CD4-positive, alpha-beta memory T cell (primary cell): Measurements from ENCODE around the gene DCP2. TPM values are rescaled to one million over a fixed set of nuclear protein-coding genes. Genes with fewer than 3 reads are reported as not detected.

ENCODE experiments used
- CTCF ChIA-PET: fragments of 350-600 bp; sonication (Branson Sonifier 250); formaldehyde crosslinking; loops from one replicate; lab custom pipeline; 2021; ENCODE audit warnings: inconsistent platforms; ENCODE audit not compliant: partially characterized antibody; lab: Charles Lee
- POLR2A ChIA-PET: fragments of 350-600 bp; sonication (Branson Sonifier 250); formaldehyde crosslinking; loops from one replicate; lab custom pipeline; 2021; ENCODE audit not compliant: partially characterized antibody; lab: Charles Lee
- DNase-seq, 5 donors: peaks; one replicate each; pipeline versions ENCODE4 v3.0.0 to v3.0.0-alpha.2; 2020 to 2022; ENCODE audit warnings: mixed read lengths in 1 of 5
- H3K27ac ChIP-seq: one replicate; pipeline ENCODE4 v1.7.0; 2013; ENCODE audit warnings: low read depth, low read length
- H3K27me3 ChIP-seq: 2 replicates; pipeline ENCODE4 v1.7.0; 2013; ENCODE audit warnings: mild to moderate bottlenecking, low read length, moderate library complexity; ENCODE audit not compliant: insufficient read depth
- H3K36me3 ChIP-seq: 2 replicates; pipeline ENCODE4 v1.7.0; 2013; ENCODE audit warnings: mild to moderate bottlenecking, low read length, moderate library complexity; ENCODE audit not compliant: insufficient read depth
- H3K4me1 ChIP-seq: 2 replicates; pipeline ENCODE4 v1.7.0; 2013; ENCODE audit warnings: mild to moderate bottlenecking, low read length, moderate library complexity; ENCODE audit not compliant: insufficient read depth
- H3K4me3 ChIP-seq, 2 donors: one replicate each; pipeline ENCODE4 v1.7.0; 2013; ENCODE audit warnings: low read length in 2 of 2, mild to moderate bottlenecking in 1 of 2
- H3K9me3 ChIP-seq, 2 donors: one replicate each; pipeline ENCODE4 v1.7.0; 2013; ENCODE audit warnings: low read length in 2 of 2, control low read depth in 1 of 2; ENCODE audit not compliant: control insufficient read depth in 1 of 2
- H3K27ac Mint-ChIP-seq, 7 donors: one replicate each; pipeline ENCODE4 v1.8.0; 2020 to 2021; ENCODE audit warnings: mixed read lengths in 7 of 7, mild to moderate bottlenecking in 6 of 7, inconsistent platforms in 3 of 7, moderate library complexity in 3 of 7
- H3K27me3 Mint-ChIP-seq, 2 donors: one replicate each; pipeline ENCODE4 v1.8.0; 2020 to 2021; ENCODE audit warnings: mixed read lengths in 2 of 2
- H3K36me3 Mint-ChIP-seq, 2 donors: one replicate each; pipeline ENCODE4 v1.8.0; 2020 to 2021; ENCODE audit warnings: mixed read lengths in 2 of 2, inconsistent platforms in 1 of 2, mild to moderate bottlenecking in 1 of 2
- H3K4me1 Mint-ChIP-seq, 4 donors: one replicate each; pipeline ENCODE4 v1.8.0; 2020 to 2021; ENCODE audit warnings: mixed read lengths in 4 of 4, mild to moderate bottlenecking in 1 of 4
- H3K4me3 Mint-ChIP-seq, 8 donors: one replicate each; pipeline ENCODE4 v1.8.0; 2020 to 2021; ENCODE audit warnings: mixed read lengths in 8 of 8, mild to moderate bottlenecking in 7 of 8, moderate library complexity in 6 of 8, inconsistent platforms in 3 of 8
- H3K9me3 Mint-ChIP-seq, 8 donors: one replicate each; pipeline ENCODE4 v1.8.0; 2020 to 2021; ENCODE audit warnings: mixed read lengths in 8 of 8, mild to moderate bottlenecking in 5 of 8, inconsistent platforms in 3 of 8, moderate library complexity in 1 of 8
- intact Hi-C: fragments of 100-400 bp; cut with micrococcal nuclease; formaldehyde crosslinking; loops from one replicate; pipeline ENCODE4 v1.15.1; 2023
- polyA plus RNA-seq, 2 donors: library from polyadenylated mRNA; unstranded; fragments of 300-500 nt; fragmentation: Illumina TruSeq; gene quantifications; one replicate each; pipeline ENCODE4 v1.2.3, GENCODE V29; 2021
- total RNA-seq, 2 experiments: library from RNA; stranded (reverse); gene quantifications; one replicate each; pipeline ENCODE4 v1.2.3, GENCODE V29; 2021

Gene DCP2
- total and polyA plus RNA-seq, 4 experiments from 2014 or later, result 54.0 to 123 (median 95.7) TPM

DNA sequence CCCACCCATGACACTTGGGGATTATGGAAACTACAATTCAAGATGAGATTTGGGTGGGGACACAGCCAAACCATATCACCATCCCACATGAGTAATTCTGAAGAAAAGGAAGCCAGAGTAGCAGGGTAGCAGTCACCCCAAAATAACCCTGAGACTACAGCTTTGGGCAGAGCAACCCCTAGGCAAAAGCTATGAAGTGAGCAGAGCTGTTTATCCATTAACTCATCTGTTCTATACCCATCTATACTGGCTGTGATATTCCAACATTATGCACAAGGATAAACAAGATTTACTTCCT lies 42.3 kb upstream of the DCP2 start:
- no peaks in the 10 kb centered on the region for H3K36me3 ChIP-seq
- POLR2A ChIA-PET, result interaction anchor here (1.3 kb wide), 1 partner anchor 73 kb away, joined by 4 read pairs; the partner anchor contains the start of gene SRP19
- no peaks in the 10 kb centered on the region for H3K27me3 ChIP-seq
- Mint-ChIP-seq H3K4me3 (no peak overlapping the region), H3K27me3 (no peaks in the 10 kb centered on the region), H3K36me3 (no peaks in the 10 kb centered on the region), H3K9me3 (no peaks in the 10 kb centered on the region), H3K4me1 (peaks cover 20 to 36% (median 26%) of the 10 kb centered on the region in 4 donors), H3K27ac (no peak overlapping the region)
- CTCF ChIA-PET, result interaction anchor here (1.0 to 1.4 kb wide), 3 partner anchors 10 to 33 kb away, joined by 3 to 7 read pairs (median 4); no protein-coding TSS in a partner anchor
- H3K4me1 ChIP-seq, result peaks cover 27% of the 10 kb centered on the region
- no peak for DNase-seq
- no peaks in the 10 kb centered on the region for H3K9me3 ChIP-seq
- H3K27ac ChIP-seq, result no peak overlapping the region
- no peak overlapping the region for H3K4me3 ChIP-seq
- intact Hi-C loops, result no loop called here

DNA sequence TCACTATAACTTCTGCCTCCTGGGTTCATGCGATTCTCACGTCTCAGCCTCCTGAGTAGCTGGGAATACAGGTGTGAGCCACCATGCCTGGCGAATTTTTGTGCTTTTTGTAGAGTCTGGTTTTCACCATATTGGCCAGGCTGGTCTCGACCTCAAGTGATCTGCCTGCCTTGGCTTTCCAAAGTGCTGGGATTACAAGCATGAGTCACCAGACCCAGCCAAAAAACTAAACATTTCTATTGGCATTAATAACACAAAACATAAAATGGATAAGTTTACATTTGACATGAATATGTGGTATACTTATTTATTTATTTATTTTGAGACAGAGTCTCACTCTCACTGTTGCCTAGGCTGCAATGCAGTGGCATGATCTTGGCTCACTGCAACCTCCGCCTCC lies 40.9 kb upstream of the DCP2 start:
- intact Hi-C loops, result no loop called here
- CTCF ChIA-PET, result no interaction called here
- no peak overlapping the region for H3K4me3 Mint-ChIP-seq

DNA sequence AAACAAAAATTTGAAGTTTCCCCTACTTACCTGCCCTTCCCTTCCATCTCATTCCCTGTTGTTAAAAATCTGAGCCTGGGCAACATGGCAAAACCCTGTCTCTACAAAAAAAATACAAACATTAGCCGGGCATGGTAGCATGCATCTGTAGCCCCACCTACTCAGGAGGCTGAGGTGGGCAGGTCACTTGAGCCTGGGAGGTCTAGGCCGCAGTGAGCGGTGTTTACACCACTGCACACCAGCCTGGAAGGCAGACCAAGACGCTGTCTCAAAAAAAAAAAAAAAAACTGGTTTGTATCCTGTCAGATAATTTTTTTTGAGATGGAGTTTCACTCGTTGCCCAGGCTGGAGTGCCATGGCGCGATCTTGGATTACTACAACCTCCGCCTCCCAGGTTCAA lies 38.3 kb upstream of the DCP2 start:
- Mint-ChIP-seq H3K27me3 (no peaks in the 10 kb centered on the region), H3K9me3 (no peaks in the 10 kb centered on the region), H3K36me3 (no peaks in the 10 kb centered on the region), H3K27ac (no peak overlapping the region), H3K4me1 (peaks cover 0 to 4% (median 2%) of the 10 kb centered on the region in 4 donors), H3K4me3 (no peak overlapping the region)
- intact Hi-C loops, result no loop called here
- ChIA-PET CTCF (no interaction called here), POLR2A (no interaction called here)
- Histone ChIP-seq H3K27me3 (no peaks in the 10 kb centered on the region), H3K36me3 (no peaks in the 10 kb centered on the region), H3K4me3 (no peak overlapping the region), H3K4me1 (no peaks in the 10 kb centered on the region), H3K27ac (no peak overlapping the region), H3K9me3 (no peaks in the 10 kb centered on the region)
- DNase-seq, result no peak

More for the DNA sequence above, 40.9 kb upstream of the DCP2 start:
- peaks cover 13% of the 10 kb centered on the region for H3K4me1 ChIP-seq
- H3K36me3 Mint-ChIP-seq, result no peaks in the 10 kb centered on the region
- DNase-seq, result no peak
- H3K9me3 Mint-ChIP-seq, result no peaks in the 10 kb centered on the region
- H3K27ac Mint-ChIP-seq, result no peak overlapping the region
- no peak overlapping the region for H3K4me3 ChIP-seq
- H3K27ac ChIP-seq, result no peak overlapping the region
- H3K27me3 ChIP-seq, result no peaks in the 10 kb centered on the region
- H3K4me1 Mint-ChIP-seq, result peaks cover 10 to 22% (median 15%) of the 10 kb centered on the region in 4 donors
- no peaks in the 10 kb centered on the region for H3K36me3 ChIP-seq
- POLR2A ChIA-PET, result no interaction called here
- H3K27me3 Mint-ChIP-seq, result no peaks in the 10 kb centered on the region
- H3K9me3 ChIP-seq, result no peaks in the 10 kb centered on the region

DNA sequence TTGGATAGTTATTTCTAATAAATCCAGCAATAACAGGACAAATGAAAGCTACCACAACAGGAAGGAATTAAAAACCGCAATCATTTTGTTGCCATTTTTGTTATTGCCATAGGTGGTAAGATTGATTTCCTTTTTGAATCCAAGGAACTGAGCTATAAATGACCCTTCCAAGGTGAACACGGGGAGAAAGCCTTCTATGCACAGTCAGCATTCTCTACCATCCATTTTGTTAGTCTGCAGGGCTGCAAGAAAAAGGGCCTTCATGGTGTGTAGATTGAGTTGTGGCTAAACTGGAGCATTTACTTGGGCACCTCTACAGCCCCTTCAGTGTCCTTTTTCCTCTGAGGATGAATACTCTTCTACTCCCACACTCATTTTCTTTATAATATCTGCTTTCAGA lies 35.9 kb upstream of the DCP2 start:
- Mint-ChIP-seq H3K36me3 (no peaks in the 10 kb centered on the region), H3K9me3 (no peaks in the 10 kb centered on the region), H3K27me3 (no peaks in the 10 kb centered on the region), H3K4me1 (peaks cover under 1 to 6% (median 4%) of the 10 kb centered on the region in 4 donors), H3K27ac (no peak overlapping the region), H3K4me3 (no peak overlapping the region)
- Histone ChIP-seq H3K36me3 (no peaks in the 10 kb centered on the region), H3K4me3 (no peak overlapping the region), H3K27ac (no peak overlapping the region), H3K4me1 (no peaks in the 10 kb centered on the region), H3K27me3 (no peaks in the 10 kb centered on the region), H3K9me3 (no peaks in the 10 kb centered on the region)
- no peak for DNase-seq
- intact Hi-C loops, result no loop called here
- CTCF ChIA-PET, result interaction anchor here (0.9 to 1.4 kb wide), 3 partner anchors 17 to 26 kb away, joined by 3 to 5 read pairs (median 3); no protein-coding TSS in a partner anchor
- POLR2A ChIA-PET, result no interaction called here

DNA sequence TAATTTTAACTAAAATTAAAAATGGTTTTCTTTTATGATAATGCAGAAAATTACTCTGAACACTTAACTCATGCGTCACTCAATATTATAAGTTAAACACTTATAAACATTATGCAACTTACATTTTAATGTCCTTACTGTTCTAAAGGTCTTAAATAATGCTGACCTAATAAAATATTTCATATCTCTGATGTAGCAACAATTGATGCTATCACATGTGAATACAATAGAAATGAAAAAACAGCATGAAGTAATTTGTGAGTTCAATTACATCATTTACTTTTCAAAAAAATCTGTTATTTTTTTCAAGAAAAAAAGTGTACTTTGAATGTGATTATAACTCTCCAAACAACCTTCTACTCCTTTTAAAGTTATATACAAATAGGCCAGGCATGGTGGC lies 28.1 kb upstream of the DCP2 start:
- Histone ChIP-seq H3K4me1 (peaks cover 10% of the 10 kb centered on the region), H3K27ac (no peak overlapping the region), H3K36me3 (no peaks in the 10 kb centered on the region), H3K9me3 (no peaks in the 10 kb centered on the region), H3K4me3 (no peak overlapping the region), H3K27me3 (no peaks in the 10 kb centered on the region)
- ChIA-PET CTCF (interaction anchor here (1.0 kb wide), 1 partner anchor 47 kb away, joined by 3 read pairs; no protein-coding TSS in a partner anchor), POLR2A (no interaction called here)
- intact Hi-C loops, result no loop called here
- peaks cover 0 to under 1% of the 10 kb centered on the region in 2 donors for H3K27me3 Mint-ChIP-seq
- H3K4me1 Mint-ChIP-seq, result peaks cover 11 to 17% (median 15%) of the 10 kb centered on the region in 4 donors
- H3K36me3 Mint-ChIP-seq, result peaks cover 0 to 2% of the 10 kb centered on the region in 2 donors
- H3K27ac Mint-ChIP-seq, result no peak overlapping the region
- DNase-seq, result no peak
- no peak overlapping the region for H3K4me3 Mint-ChIP-seq
- peaks cover 0 to under 1% (median 0%) of the 10 kb centered on the region in 8 donors for H3K9me3 Mint-ChIP-seq

DNA sequence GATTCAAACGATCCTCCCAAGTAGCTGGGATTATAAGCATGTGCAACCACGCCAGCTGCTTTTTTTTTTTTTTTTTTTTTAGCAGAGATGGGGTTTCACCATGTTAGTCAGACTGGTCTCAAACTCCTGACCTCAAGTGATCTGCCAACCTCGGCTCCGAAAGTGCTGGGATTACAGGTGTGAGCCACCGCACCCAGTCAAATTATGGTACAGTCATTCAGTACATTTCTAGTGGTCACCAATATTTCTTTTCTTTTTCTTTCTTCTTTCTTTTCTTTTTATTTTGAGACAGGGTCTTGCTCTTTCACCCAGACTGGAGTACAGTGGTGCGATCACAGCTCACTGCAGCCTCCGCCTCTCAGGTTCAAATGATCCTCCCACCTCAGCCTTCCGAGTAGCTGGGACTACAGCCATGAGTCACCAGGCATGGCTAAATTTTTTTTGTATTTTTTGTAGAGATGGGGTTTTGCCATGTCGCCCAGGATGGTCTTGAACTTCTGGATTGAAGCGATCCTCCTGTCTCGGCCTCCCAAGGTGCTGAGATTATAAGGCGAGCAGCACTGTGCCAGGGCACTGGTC lies 25.4 kb upstream of the DCP2 start:
- Histone ChIP-seq H3K4me3 (no peak overlapping the region), H3K27me3 (no peaks in the 10 kb centered on the region), H3K27ac (no peak overlapping the region), H3K36me3 (no peaks in the 10 kb centered on the region), H3K4me1 (peaks cover 5% of the 10 kb centered on the region), H3K9me3 (no peaks in the 10 kb centered on the region)
- peaks cover 0 to 4% of the 10 kb centered on the region in 2 donors for H3K36me3 Mint-ChIP-seq
- POLR2A ChIA-PET, result no interaction called here
- no peak overlapping the region for H3K27ac Mint-ChIP-seq
- peaks cover 6 to 7% (median 6%) of the 10 kb centered on the region in 4 donors for H3K4me1 Mint-ChIP-seq
- CTCF ChIA-PET, result interaction anchor here (1.0 to 1.8 kb wide), 2 partner anchors 10 to 13 kb away, joined by 3 to 5 read pairs; no protein-coding TSS in a partner anchor
- H3K9me3 Mint-ChIP-seq, result peaks cover 0 to 2% (median 0%) of the 10 kb centered on the region in 8 donors
- DNase-seq, result no peak
- intact Hi-C loops, result no loop called here
- peaks cover 0 to 2% of the 10 kb centered on the region in 2 donors for H3K27me3 Mint-ChIP-seq
- no peak overlapping the region for H3K4me3 Mint-ChIP-seq

DNA sequence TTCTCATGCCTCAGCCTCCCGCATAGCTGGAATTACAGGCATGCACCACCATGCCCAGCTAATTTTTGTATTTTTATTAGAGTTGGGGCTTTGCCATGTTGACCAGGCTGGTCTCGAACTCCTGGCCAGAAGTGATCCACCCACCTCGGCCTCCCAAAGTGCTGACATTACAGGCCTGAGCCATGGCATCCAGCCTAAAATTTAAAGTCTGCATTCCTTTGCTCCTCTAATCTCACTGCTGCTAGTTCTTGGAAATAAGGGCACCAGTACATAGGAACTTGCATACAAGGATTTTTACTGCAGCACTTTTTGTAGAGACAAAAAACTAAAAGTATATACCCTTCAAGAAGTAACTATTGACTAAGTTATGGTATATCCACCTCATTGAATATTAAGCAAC lies 20.0 kb upstream of the DCP2 start:
- ChIA-PET CTCF (no interaction called here), POLR2A (no interaction called here)
- no peak overlapping the region for H3K4me3 Mint-ChIP-seq
- Histone ChIP-seq H3K9me3 (no peaks in the 10 kb centered on the region), H3K4me3 (no peak overlapping the region), H3K27ac (no peak overlapping the region), H3K27me3 (no peaks in the 10 kb centered on the region), H3K36me3 (no peaks in the 10 kb centered on the region), H3K4me1 (peaks cover 12% of the 10 kb centered on the region)
- peaks cover 2 to 5% (median 5%) of the 10 kb centered on the region in 4 donors for H3K4me1 Mint-ChIP-seq
- intact Hi-C loops, result no loop called here
- no peak overlapping the region for H3K27ac Mint-ChIP-seq
- H3K9me3 Mint-ChIP-seq, result peaks cover 0 to 2% (median 0%) of the 10 kb centered on the region in 8 donors
- H3K36me3 Mint-ChIP-seq, result peaks cover 0 to 4% of the 10 kb centered on the region in 2 donors
- no peak for DNase-seq
- peaks cover 0 to 2% of the 10 kb centered on the region in 2 donors for H3K27me3 Mint-ChIP-seq
